Fibroblast of lung (primary cell): ENCODE measurements around the gene PLA1A. TPM values are rescaled to one million over a fixed set of nuclear protein-coding genes. Genes with fewer than 3 reads are reported as not detected.

Source experiments
- DNase-seq, 2 donors: peaks; one replicate each; pipeline versions ENCODE4 v3.0.0 to v3.0.0-alpha.2; 2010; ENCODE audit warnings: low read depth in 2 of 2
- H2AFZ ChIP-seq: 2 replicates; pipeline ENCODE4 v1.5.1; 2012; ENCODE audit warnings: low read length, control low read depth, inconsistent platforms
- H3K27ac ChIP-seq: 2 replicates; pipeline ENCODE4 v1.5.1; 2011; ENCODE audit warnings: low read length, control low read depth; ENCODE audit not compliant: insufficient read depth
- H3K27me3 ChIP-seq: 2 replicates; pipeline ENCODE4 v1.5.1; 2011; ENCODE audit warnings: mild to moderate bottlenecking, low read length; ENCODE audit not compliant: control insufficient read depth, insufficient read depth
- H3K36me3 ChIP-seq: 2 replicates; pipeline ENCODE4 v1.5.1; 2011; ENCODE audit warnings: low read length; ENCODE audit not compliant: control insufficient read depth, insufficient read depth
- H3K4me1 ChIP-seq: 2 replicates; pipeline ENCODE4 v1.5.1; 2011; ENCODE audit warnings: low read length; ENCODE audit not compliant: control insufficient read depth, insufficient read depth; ENCODE audit errors: extremely low read depth
- H3K4me2 ChIP-seq: 2 replicates; pipeline ENCODE4 v1.5.1; 2011; ENCODE audit warnings: low read length, control low read depth; ENCODE audit not compliant: insufficient read depth; ENCODE audit errors: extremely low read depth
- H3K4me3 ChIP-seq, 4 experiments: fragments of 200-600 bp in 1 of 4; sonication (generic) in 1 of 4; replicated peaks in 1 of 4; 2 replicates each; pipeline ENCODE4 v1.5.1; 2011 to 2016; ENCODE audit warnings: low read length in 4 of 4, low read depth in 3 of 4, mild to moderate bottlenecking in 3 of 4, control low read depth in 2 of 4, inconsistent platforms in 1 of 4, mixed read lengths in 1 of 4; ENCODE audit not compliant: insufficient read depth in 1 of 4; ENCODE audit errors: control extremely low read depth in 1 of 4
- H3K79me2 ChIP-seq: 2 replicates; pipeline ENCODE4 v1.5.1; 2012; ENCODE audit warnings: mild to moderate bottlenecking, low read length, inconsistent platforms; ENCODE audit not compliant: control insufficient read depth, insufficient read depth
- H3K9ac ChIP-seq: 2 replicates; pipeline ENCODE4 v1.5.1; 2011; ENCODE audit warnings: mild to moderate bottlenecking, low read length, control low read depth; ENCODE audit not compliant: insufficient read depth
- H3K9me3 ChIP-seq: 2 replicates; pipeline ENCODE4 v1.5.1; 2012; ENCODE audit warnings: low read depth, low read length; ENCODE audit not compliant: control insufficient read depth, insufficient read depth
- H4K20me1 ChIP-seq: 2 replicates; pipeline ENCODE4 v1.5.1; 2011; ENCODE audit warnings: low read length; ENCODE audit not compliant: control insufficient read depth, insufficient read depth; ENCODE audit errors: extremely low read depth
- EZH2 ChIP-seq: IDR thresholded peaks from 2 replicates; pipeline ENCODE4 v1.5.1; 2012; ENCODE audit warnings: low read length, control low read depth, mild to moderate bottlenecking; ENCODE audit errors: missing control alignments
- polyA plus RNA-seq, 2 donors: library from polyadenylated mRNA; depleted of rRNA in 1 of 2; stranded (reverse) in 1 of 2; unstranded in 1 of 2; fragments of >200 nt; gene quantifications; 2 replicates each; pipeline ENCODE4 v1.2.1, GENCODE V29; 2011 to 2012; ENCODE audit warnings: missing spikeins in 1 of 2
- total RNA-seq: library from RNA; depleted of rRNA; stranded (reverse); fragments of >200 nt; gene quantifications from 2 replicates; pipeline ENCODE4 v1.2.1, GENCODE V29; 2014
- TF ChIP-seq, protein P1 (sequence below), 2 donors: IDR thresholded peaks in 1 of 2; conservative IDR thresholded peaks in 1 of 2; 1 replicate in 1 of 2; 2 replicates in 1 of 2; pipeline ENCODE4 v1.5.1; 2011 to 2012; ENCODE audit warnings: low read length in 2 of 2, control low read depth in 1 of 2, inconsistent platforms in 1 of 2, low read depth in 1 of 2, mild to moderate bottlenecking in 1 of 2

PLA1A gene
- total and polyA plus RNA-seq, 2 donors (not counting 1 experiment from before 2014, with no cell fraction given): under 0.01 TPM; not detected in 1

GRCh38 chr3:119652306-119653033 is 54.8 kb downstream of the PLA1A start:
- Histone ChIP-seq H3K9me3 (no peaks in the 10 kb centered on the region), H3K4me2 (no peak overlapping the region)
- no peak for DNase-seq

GRCh38 chr3:119653876-119654275 is 56.2 kb downstream of the PLA1A start:
- no peaks in the 10 kb centered on the region for H3K79me2 ChIP-seq
- H3K27ac ChIP-seq: no peak overlapping the region
- H4K20me1 ChIP-seq: no peaks in the 10 kb centered on the region
- H3K36me3 ChIP-seq: no peaks in the 10 kb centered on the region
- H3K9me3 ChIP-seq: no peaks in the 10 kb centered on the region
- no peak overlapping the region for H3K4me3 ChIP-seq
- no peak overlapping the region for H3K9ac ChIP-seq
- no peak for DNase-seq
- no peaks in the 10 kb centered on the region for H3K27me3 ChIP-seq
- H3K4me2 ChIP-seq: no peak overlapping the region
- H3K4me1 ChIP-seq: no peaks in the 10 kb centered on the region
- TF ChIP-seq, protein P1, sequence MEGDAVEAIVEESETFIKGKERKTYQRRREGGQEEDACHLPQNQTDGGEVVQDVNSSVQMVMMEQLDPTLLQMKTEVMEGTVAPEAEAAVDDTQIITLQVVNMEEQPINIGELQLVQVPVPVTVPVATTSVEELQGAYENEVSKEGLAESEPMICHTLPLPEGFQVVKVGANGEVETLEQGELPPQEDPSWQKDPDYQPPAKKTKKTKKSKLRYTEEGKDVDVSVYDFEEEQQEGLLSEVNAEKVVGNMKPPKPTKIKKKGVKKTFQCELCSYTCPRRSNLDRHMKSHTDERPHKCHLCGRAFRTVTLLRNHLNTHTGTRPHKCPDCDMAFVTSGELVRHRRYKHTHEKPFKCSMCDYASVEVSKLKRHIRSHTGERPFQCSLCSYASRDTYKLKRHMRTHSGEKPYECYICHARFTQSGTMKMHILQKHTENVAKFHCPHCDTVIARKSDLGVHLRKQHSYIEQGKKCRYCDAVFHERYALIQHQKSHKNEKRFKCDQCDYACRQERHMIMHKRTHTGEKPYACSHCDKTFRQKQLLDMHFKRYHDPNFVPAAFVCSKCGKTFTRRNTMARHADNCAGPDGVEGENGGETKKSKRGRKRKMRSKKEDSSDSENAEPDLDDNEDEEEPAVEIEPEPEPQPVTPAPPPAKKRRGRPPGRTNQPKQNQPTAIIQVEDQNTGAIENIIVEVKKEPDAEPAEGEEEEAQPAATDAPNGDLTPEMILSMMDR (conservative IDR thresholded peaks at IDR 0.05 in 1 of 2, IDR thresholded peaks at IDR 0.05 in 1 of 2; ENCODE audit: low read depth in 1 of 2, low read length in 2 of 2): no peak
- no peak for TF ChIP-seq EZH2
- no peak overlapping the region for H2AFZ ChIP-seq

More at GRCh38 chr3:119652306-119653033, 54.8 kb downstream of the PLA1A start:
- H3K4me3 ChIP-seq: no peak overlapping the region
- H3K27me3 ChIP-seq: no peaks in the 10 kb centered on the region
- H3K27ac ChIP-seq: no peak overlapping the region
- H3K4me1 ChIP-seq: no peaks in the 10 kb centered on the region
- no peaks in the 10 kb centered on the region for H3K36me3 ChIP-seq
- H2AFZ ChIP-seq: no peak overlapping the region
- H3K9ac ChIP-seq: no peak overlapping the region
- TF ChIP-seq, protein P1 (conservative IDR thresholded peaks at IDR 0.05 in 1 of 2, IDR thresholded peaks at IDR 0.05 in 1 of 2; ENCODE audit: low read depth in 1 of 2, low read length in 2 of 2): no peak
- TF ChIP-seq EZH2: no peak
- no peaks in the 10 kb centered on the region for H3K79me2 ChIP-seq
- no peaks in the 10 kb centered on the region for H4K20me1 ChIP-seq

- Histone ChIP-seq H3K4me3 (no peak overlapping the region), H3K27me3 (no peaks in the 10 kb centered on the region), H3K4me1 (no peaks in the 10 kb centered on the region), H3K27ac (no peak overlapping the region), H3K79me2 (no peaks in the 10 kb centered on the region), H3K9me3 (no peaks in the 10 kb centered on the region), H2AFZ (no peak overlapping the region), H3K9ac (no peak overlapping the region), H3K4me2 (no peak overlapping the region), H4K20me1 (no peaks in the 10 kb centered on the region), H3K36me3 (no peaks in the 10 kb centered on the region)
- TF ChIP-seq, protein P1 (conservative IDR thresholded peaks at IDR 0.05 in 1 of 2, IDR thresholded peaks at IDR 0.05 in 1 of 2; ENCODE audit: low read depth in 1 of 2, low read length in 2 of 2): no peak
- no peak for TF ChIP-seq EZH2
- no peak for DNase-seq
Observed at GRCh38 chr3:119657887-119658702, 60.4 kb downstream of the PLA1A start.
